Measurements from ENCODE around the gene CRYBA2. TPM values are rescaled to one million over a fixed set of nuclear protein-coding genes. Genes with fewer than 3 reads are reported as not detected.

CRYBA2 gene
- total RNA-seq, 4 donors from 2014 or later, result 2.4 to 14.2 (median 9.4) TPM; not detected in 1

DNA sequence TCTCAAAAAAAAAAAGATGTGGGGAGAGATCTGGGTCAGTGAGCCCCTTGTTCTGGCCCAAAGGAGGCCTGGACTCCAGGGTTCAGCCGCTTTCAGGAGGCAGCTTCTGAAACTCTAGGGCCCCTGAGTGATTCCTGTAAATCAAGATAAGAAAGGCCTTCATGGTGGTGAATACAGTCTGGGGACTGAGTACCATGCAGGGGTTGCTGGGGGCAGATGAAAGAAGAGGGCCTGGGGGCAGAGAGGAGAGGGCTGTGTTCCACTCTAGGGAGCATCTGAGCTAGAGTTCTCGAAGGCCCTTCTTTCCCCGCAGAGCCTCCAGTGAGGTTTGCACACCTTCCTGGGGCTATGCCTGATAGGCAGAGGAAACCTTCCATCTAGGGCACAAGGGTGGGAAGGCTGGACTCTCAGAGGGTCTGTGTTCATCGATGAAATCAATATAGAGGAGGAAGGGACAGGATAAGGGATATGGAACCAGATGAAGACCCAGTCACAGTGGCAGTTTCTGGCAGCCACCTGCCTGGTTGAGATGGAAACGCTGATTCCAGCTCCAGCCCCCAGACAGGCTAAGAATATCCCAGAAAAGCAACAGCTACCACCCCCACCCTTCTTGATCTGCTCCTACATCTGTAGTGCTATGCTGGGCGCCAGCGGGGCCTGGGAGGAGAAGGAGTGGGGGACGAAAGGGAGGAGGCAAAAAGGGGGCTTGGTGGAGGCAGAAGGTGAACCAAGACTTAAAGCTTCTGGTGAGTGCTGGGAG lies 38.5 kb downstream of the CRYBA2 start:
- Histone ChIP-seq H3K27ac (no peak overlapping the region), H3K9me3 (no peaks in the 10 kb centered on the region), H3K4me3 (no peak overlapping the region), H3K27me3 (peaks cover 0 to 10% of the 10 kb centered on the region in 2 donors), H3K4me1 (peaks cover 0 to 9% (median under 1%) of the 10 kb centered on the region in 4 donors), H3K36me3 (no peaks in the 10 kb centered on the region)
- DNase-seq, result no peak
- no peak for TF ChIP-seq POLR2A (IDR thresholded peaks at IDR 0.05)
- TF ChIP-seq, protein P1, sequence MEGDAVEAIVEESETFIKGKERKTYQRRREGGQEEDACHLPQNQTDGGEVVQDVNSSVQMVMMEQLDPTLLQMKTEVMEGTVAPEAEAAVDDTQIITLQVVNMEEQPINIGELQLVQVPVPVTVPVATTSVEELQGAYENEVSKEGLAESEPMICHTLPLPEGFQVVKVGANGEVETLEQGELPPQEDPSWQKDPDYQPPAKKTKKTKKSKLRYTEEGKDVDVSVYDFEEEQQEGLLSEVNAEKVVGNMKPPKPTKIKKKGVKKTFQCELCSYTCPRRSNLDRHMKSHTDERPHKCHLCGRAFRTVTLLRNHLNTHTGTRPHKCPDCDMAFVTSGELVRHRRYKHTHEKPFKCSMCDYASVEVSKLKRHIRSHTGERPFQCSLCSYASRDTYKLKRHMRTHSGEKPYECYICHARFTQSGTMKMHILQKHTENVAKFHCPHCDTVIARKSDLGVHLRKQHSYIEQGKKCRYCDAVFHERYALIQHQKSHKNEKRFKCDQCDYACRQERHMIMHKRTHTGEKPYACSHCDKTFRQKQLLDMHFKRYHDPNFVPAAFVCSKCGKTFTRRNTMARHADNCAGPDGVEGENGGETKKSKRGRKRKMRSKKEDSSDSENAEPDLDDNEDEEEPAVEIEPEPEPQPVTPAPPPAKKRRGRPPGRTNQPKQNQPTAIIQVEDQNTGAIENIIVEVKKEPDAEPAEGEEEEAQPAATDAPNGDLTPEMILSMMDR (IDR thresholded peaks at IDR 0.05), result no peak

DNA sequence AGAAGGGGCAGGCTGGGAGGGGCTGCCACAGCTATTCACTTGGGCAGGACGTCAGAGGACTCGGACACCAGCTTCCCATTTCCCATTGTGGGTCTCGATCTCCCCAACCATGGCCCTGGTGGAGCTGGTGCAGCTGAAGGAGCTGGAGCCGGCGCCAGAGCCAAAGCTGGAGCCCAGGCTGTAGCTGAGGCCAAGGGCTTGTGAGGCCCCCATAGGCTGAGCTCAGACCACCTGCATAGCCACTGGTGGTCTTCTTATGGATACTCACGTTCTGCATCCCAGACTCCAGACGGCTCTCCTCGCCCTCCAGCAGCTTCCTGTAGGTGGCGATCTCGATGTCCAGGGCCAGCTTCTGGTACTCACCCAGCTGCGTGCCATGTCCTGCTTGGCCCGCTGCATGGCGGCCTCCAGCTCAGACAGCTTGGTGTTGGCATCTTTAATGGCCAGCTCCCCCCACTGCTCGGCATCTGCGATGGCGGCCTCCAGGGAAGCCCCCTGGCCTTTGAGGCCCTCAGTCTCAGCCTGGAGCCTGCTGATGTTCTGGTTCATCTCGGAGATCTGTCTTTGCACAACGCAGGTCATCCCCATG lies 39.8 kb downstream of the CRYBA2 start:
- H3K4me1 ChIP-seq, result no peaks in the 10 kb centered on the region
- H3K27me3 ChIP-seq, result peaks cover 0 to 1% of the 10 kb centered on the region in 2 donors
- H3K36me3 ChIP-seq, result no peaks in the 10 kb centered on the region
- DNase-seq, result no peak
- TF ChIP-seq POLR2A (IDR thresholded peaks at IDR 0.05), result no peak
- TF ChIP-seq, protein P1 (IDR thresholded peaks at IDR 0.05), result no peak
- no peak overlapping the region for H3K4me3 ChIP-seq
- H3K9me3 ChIP-seq, result no peaks in the 10 kb centered on the region
- no peak overlapping the region for H3K27ac ChIP-seq

DNA sequence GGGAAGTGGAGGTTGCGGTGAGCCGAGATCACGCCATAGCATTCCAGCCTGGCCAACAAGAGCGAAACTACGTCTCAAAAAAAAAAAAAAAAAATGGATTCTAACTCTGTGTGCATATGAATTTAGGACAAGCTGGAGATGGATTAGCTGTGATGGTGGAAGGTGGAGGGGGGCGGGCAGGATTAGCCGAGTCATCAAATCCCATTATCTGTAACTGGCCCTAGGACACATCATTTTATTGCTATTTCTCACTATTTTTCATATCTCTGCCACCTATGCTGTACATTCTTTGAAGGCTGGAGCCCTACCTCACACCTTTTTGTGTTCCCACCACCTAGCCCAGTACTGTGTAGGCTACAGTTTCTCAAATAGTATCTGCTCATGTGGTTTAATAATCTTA lies 41.1 kb downstream of the CRYBA2 start:
- no peak overlapping the region for H3K27ac ChIP-seq
- no peaks in the 10 kb centered on the region for H3K27me3 ChIP-seq
- no peaks in the 10 kb centered on the region for H3K4me1 ChIP-seq
- no peaks in the 10 kb centered on the region for H3K9me3 ChIP-seq
- H3K36me3 ChIP-seq, result no peaks in the 10 kb centered on the region
- TF ChIP-seq POLR2A (IDR thresholded peaks at IDR 0.05), result no peak
- TF ChIP-seq, protein P1 (IDR thresholded peaks at IDR 0.05), result no peak
- H3K4me3 ChIP-seq, result no peak overlapping the region
- no peak for DNase-seq

DNA sequence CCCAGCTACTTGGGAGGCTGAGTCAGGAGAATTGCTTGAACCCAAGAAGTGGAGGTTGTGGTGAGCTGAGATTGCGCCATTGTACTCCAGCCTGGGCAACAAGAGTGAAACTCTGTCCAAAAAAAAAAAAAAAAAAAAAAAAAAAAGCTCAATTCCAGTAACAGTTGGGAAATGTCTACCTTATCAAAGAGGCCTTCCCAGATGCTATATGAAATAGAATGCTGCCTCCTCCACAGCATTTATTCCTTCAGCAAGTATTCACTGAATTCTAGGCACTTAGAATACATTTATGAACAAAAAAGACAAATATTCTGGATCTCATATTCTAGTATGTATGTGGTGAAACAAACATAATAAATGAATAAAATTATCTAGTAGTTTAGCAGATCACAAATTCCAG lies 46.6 kb downstream of the CRYBA2 start:
- Histone ChIP-seq H3K36me3 (no peaks in the 10 kb centered on the region), H3K27me3 (no peaks in the 10 kb centered on the region), H3K9me3 (no peaks in the 10 kb centered on the region), H3K4me3 (no peak overlapping the region), H3K4me1 (no peaks in the 10 kb centered on the region), H3K27ac (no peak overlapping the region)
- no peak for TF ChIP-seq POLR2A (IDR thresholded peaks at IDR 0.05)
- TF ChIP-seq, protein P1 (IDR thresholded peaks at IDR 0.05), result no peak
- DNase-seq, result no peak

DNA sequence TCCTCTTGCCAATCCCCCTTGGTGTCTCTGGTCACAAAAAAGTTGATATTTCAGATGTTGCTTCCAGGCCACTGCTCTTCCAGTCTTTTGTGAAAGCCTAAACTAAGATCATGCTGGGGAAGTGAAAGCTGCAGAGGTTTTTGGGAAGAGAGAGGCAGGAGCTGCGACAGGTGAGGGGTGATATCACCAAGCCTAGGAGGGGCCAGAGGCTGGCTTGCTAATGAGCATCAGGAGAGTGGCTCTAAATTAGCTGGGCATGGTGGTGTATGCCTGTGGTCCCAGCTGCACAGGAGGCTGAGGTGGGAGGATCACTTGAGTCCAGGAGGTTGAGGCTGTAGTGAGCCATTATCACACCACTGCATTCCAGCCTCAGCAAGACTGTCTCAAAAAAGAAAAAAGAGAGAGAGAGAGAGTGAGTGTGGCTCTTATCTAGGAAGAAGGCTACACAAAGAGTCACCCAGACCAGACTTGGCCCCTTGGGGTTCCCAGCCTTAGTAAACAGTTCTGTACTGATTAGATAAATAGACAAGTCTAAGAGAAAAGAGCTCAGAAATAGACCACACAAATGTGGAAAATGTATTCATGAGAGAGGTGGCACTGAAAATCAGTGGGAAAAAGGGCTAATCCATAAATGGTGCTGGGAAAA lies 48.3 kb downstream of the CRYBA2 start:
- H3K27ac ChIP-seq, result no peak overlapping the region
- H3K27me3 ChIP-seq, result no peaks in the 10 kb centered on the region
- DNase-seq, result no peak
- no peaks in the 10 kb centered on the region for H3K36me3 ChIP-seq
- H3K4me1 ChIP-seq, result no peaks in the 10 kb centered on the region
- H3K9me3 ChIP-seq, result no peaks in the 10 kb centered on the region
- H3K4me3 ChIP-seq, result no peak overlapping the region
- TF ChIP-seq POLR2A (IDR thresholded peaks at IDR 0.05), result no peak
- TF ChIP-seq, protein P1 (IDR thresholded peaks at IDR 0.05), result no peak

Small RNA genes lying within 50 kb of the gene (small RNA-seq; reads per million reads assigned to genes)
- gene MIR375, result 5,925 to 25,102 reads per million in 2 donors

Other genes starting within 250 kb of the CRYBA2 start
- gene CYP27A1, start 211.3 kb downstream of the CRYBA2 start, total RNA-seq, result 100 to 1,000 TPM in 3 of 4 donors, 10 to 100 TPM in 1; 68.5 to 277 (median 168) TPM
- gene PRKAG3, start 161.6 kb downstream of the CRYBA2 start, total RNA-seq, result not detected
- gene WNT6, start 133.6 kb downstream of the CRYBA2 start, total RNA-seq, result not detected
- 1 to 10 TPM in 1 of 4 donors, under 1 TPM in 1, not detected in 2; 0.27 to 2.5 TPM for gene WNT10A, start 112.6 kb downstream of the CRYBA2 start, total RNA-seq
- gene CDK5R2, start 33.8 kb downstream of the CRYBA2 start, total RNA-seq, result 1 to 10 TPM in 1 of 4 donors, under 1 TPM in 2, not detected in 1; 0.54 to 1.1 (median 0.95) TPM
- 1 to 10 TPM in 3 of 4 donors, not detected in 1; 3.2 to 6.7 (median 5.1) TPM for gene FEV, start 8.2 kb downstream of the CRYBA2 start, total RNA-seq
- gene CFAP65, start 48.1 kb upstream of the CRYBA2 start, total RNA-seq, result 1 to 10 TPM in 2 of 4 donors, not detected in 2; 1.5 to 3.6 TPM
- 100 to 1,000 TPM in 1 of 4 donors, 10 to 100 TPM in 3; 14.0 to 124 (median 71.1) TPM for gene IHH, start 67.5 kb upstream of the CRYBA2 start, total RNA-seq
- gene NHEJ1, start 167.4 kb upstream of the CRYBA2 start, total RNA-seq, result 10 to 100 TPM; 28.1 to 91.6 (median 67.2) TPM
- 100 to 1,000 TPM in 1 of 4 donors, 10 to 100 TPM in 2, 1 to 10 TPM in 1; 5.0 to 111 (median 62.8) TPM for gene SLC23A3, start 176.6 kb upstream of the CRYBA2 start, total RNA-seq
- gene CNPPD1, start 183.5 kb upstream of the CRYBA2 start, total RNA-seq, result 10 to 100 TPM; 14.0 to 94.0 (median 77.4) TPM
- 10 to 100 TPM; 44.6 to 80.3 (median 76.2) TPM for gene RETREG2, start 184.9 kb upstream of the CRYBA2 start, total RNA-seq
- 100 to 1,000 TPM in 3 of 4 donors, 10 to 100 TPM in 1; 43.7 to 129 (median 112) TPM for gene ZFAND2B, start 213.4 kb upstream of the CRYBA2 start, total RNA-seq
- gene ABCB6, start 225.5 kb upstream of the CRYBA2 start, total RNA-seq, result 10 to 100 TPM; 18.0 to 42.1 (median 33.3) TPM
- 100 to 1,000 TPM in 1 of 4 donors, 10 to 100 TPM in 3; 23.1 to 107 (median 96.0) TPM for gene ATG9A, start 236.2 kb upstream of the CRYBA2 start, total RNA-seq
- gene ANKZF1, start 236.4 kb upstream of the CRYBA2 start, total RNA-seq, result 100 to 1,000 TPM in 3 of 4 donors, 10 to 100 TPM in 1; 79.9 to 338 (median 164) TPM